Tibial nerve (tissue), 3 donors: ENCODE results near the gene SLC2A2.

Experiments used
- CTCF ChIP-seq, 5 experiments: fragments of 200-600 bp in 3 of 5; fragments of 450-650 bp in 2 of 5; sonication (generic) in 3 of 5; IDR thresholded peaks; one replicate each; pipeline ENCODE4 v1.5.1; 2016 to 2019; ENCODE audit warnings: antibody characterized with exemption in 5 of 5, mild to moderate bottlenecking in 3 of 5, moderate library complexity in 2 of 5
- POLR2A ChIP-seq, 2 donors: fragments of 450-650 bp; IDR thresholded peaks; one replicate each; pipeline ENCODE4 v1.6.1; 2017; ENCODE audit warnings: antibody characterized with exemption in 2 of 2, mild to moderate bottlenecking in 2 of 2, moderate library complexity in 2 of 2

GRCh38 chr3:171011873-171012336 is 14.6 kb downstream of the SLC2A2 start:
- TF ChIP-seq CTCF (IDR thresholded peaks at IDR 0.05) (no peak), POLR2A (IDR thresholded peaks at IDR 0.05) (no peak)
